HuH-7 (cell line): ENCODE results near the gene TAP1.

Experiments
- DNase-seq: peaks from one replicate; pipeline ENCODE4 v3.0.0; 2011; ENCODE audit warnings: low spot score

Gene TAP1

DNA sequence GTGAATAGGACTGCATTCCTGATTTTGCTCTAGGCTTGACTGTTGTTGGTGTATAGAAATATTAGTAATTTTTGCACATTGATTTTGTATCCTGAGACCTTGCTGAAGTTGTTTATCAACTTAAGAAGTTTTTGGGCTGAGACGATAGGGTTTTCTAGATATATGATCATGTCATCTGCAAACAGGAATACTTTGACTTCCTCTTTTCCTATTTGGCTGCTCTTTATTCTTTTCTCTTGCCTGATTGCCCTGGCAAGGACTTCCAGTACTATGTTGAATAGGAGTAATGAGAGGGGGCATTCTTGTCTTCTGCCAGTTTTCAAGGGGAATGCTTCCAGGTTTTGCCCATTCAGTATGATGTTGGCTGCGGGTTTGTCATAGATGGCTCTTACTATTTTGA, 50.1 kb downstream of the TAP1 start:
- DNase-seq = no peak

DNA sequence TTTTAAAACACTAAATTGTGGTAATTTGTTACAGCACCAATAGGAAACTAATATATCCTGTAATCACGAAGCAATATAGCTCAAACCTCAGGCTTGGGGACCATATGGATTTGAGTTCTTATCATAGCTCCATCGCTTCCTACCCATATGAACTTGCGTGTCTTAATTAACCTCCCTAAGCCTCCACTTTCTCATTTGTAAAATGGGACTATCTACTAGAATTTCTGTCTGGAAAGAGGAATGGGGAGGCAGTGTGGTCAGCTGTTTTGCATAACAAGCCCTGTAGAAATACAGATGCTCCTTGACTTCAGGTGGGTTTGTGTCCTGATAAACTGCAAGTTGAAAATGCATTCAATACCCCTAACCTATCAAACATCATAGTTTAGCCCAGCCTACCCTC, 53.8 kb downstream of the TAP1 start:
- DNase-seq = no peak

DNA sequence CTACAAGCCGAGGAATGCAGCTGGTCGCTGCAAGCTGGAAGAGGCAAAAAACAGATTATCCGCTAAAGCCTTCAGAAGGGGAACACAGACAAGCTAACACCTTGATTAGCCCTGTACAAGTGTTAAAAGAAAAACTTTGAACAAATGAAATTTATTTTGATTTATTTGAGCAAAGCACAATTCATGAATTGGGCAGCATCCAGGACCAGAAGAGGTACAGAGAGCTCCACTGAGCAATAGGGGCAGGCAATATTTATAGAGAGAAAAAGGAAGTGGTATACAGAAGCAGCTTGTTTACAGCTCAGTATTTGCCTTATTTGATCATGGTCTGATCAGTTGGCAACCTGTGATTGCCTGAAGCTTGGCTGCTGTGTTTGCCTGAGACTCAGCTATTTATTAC, 54.3 kb downstream of the TAP1 start:
- DNase-seq = no peak

DNA sequence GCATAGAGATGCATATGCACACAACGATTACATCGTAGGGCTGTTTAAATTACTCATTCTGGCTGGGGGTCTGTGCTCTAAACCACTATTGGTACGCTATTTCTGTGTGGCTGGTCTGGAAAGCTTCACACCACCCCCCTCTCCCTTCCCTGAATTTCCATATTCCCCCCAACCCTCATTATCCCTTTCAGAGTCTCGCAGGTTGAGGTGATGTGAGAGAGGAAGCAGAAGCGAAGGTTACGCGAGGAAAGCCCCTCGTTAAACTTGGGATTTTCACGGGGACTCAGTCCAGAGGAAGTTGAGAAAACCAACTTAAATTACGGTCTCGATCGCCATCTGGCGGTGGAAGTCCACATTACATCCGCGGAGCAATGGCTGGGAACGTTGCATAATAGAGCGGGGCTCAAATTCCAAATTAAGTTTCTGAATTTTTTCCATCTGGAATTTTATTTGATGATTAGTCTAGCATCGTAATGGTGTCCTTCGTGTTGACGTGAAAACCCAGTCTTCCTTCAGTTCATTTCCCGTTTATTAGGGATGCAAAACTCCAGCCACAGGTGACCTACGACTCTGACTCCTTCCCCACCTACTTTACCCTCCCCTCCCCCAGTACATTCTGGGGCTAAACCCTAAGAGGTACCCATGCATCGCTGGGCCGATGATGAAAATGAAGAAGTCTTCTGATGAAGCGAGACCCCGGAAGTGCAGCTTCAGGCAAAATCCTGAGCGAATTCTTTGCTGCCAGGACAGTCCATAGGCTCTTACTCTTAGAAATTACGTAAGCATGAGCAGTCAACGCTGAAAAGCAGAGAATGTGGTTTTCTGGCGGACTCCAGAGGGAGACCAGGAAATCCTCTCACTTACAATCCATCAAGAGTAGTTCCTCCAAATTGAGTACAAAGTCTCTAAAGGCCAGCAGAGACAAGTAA, 56.4 kb downstream of the TAP1 start:
- DNase-seq = peak; percentile 23
